Renal cortical epithelial cell (primary cell): Measurements from ENCODE around the gene MAOA. TPM values are rescaled to one million over a fixed set of nuclear protein-coding genes. Genes with fewer than 3 reads are reported as not detected.

Source experiments
- DNase-seq: peaks from one replicate; pipeline ENCODE4 v3.0.0-alpha.2; 2011; ENCODE audit warnings: low read depth
- total RNA-seq: library from RNA; depleted of rRNA; stranded (reverse); fragments of >200 nt; gene quantifications from 2 replicates; pipeline ENCODE4 v1.2.3, GENCODE V29; 2014

MAOA gene
- total RNA-seq, 1 donor from 2014 or later, result 137 TPM

DNA sequence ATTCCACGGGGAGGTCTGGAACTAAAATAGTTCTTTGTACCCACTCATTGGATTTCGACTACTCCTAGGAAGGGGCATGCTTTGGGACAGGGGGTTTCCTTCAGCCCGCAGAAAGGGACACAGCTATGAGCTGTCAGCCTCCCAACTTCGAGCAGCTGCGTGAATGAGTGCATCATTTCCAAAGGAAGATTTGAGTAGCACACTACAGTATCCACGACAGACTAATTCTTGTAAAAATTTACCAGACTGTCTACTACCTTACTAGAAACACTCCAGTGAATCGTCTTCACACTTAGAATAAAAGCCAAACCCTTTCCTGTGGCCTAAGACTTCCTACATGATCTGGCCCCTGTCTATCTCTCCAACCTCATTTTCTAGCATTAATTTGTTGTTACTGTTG is 101.9 kb downstream of the MAOA start:
- DNase-seq, result no peak

DNA sequence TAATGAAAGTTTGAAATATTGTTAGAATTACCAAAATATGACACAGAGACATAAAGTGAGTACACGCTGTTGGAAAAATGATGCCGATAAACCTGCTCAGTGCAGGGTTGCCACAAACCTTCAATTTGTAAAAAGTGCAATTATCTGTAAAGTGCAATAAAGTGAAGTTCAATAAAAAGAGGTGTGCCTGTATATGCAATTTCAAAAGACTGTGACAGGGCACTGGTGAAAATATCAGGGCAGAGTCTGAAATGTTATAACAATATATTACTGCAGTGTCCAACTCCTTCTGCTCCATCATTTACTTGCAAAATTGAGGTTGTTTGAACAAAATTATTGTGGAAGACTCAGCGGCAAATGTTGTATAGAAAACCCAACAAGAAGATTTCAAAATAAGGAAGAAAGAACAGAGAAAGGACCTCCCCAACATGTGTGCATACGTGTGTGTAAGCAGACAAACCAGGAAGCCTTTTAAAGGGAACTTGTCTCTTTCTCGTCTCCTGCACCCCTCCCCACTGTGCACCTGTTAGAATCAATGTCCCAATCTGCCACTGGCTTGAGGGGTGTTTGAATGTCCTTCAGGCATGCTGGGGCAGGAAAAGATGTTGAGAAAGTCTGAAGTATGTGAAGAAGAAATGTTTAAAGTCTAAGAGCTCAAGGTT is 130.0 kb downstream of the MAOA start:
- no peak for DNase-seq

Other genes starting within 250 kb of the MAOA start
- 0.52 and 21.6 TPM in 2 replicates for gene MAOB, start 226.2 kb downstream of the MAOA start, total RNA-seq